HEK293 (cell line): Measurements from ENCODE around the gene RAB5IF.

Experiments used
- CTCF ChIP-seq: fragments of 450-650 bp; formaldehyde crosslinking; IDR thresholded peaks from 2 replicates; pipeline ENCODE4 v1.5.1; 2016; ENCODE audit warnings: missing biosample characterization, missing genetic modification characterization
- PRDM6 ChIP-seq: fragments of 450-650 bp; formaldehyde crosslinking; IDR thresholded peaks from 2 replicates; pipeline ENCODE4 v1.5.1; 2017; ENCODE audit warnings: missing biosample characterization, missing genetic modification characterization
- RBAK ChIP-seq: fragments of 450-650 bp; formaldehyde crosslinking; IDR thresholded peaks from 2 replicates; pipeline ENCODE4 v1.5.1; 2016; ENCODE audit warnings: missing biosample characterization, missing genetic modification characterization
- SP2 ChIP-seq: fragments of 450-650 bp; formaldehyde crosslinking; IDR thresholded peaks from 2 replicates; pipeline ENCODE4 v1.5.1; 2016; ENCODE audit warnings: missing biosample characterization, missing genetic modification characterization
- TCF7L2 ChIP-seq: IDR thresholded peaks from 2 replicates; pipeline ENCODE4 v1.6.1; 2011; ENCODE audit warnings: low read depth, mild to moderate bottlenecking, inconsistent platforms, low read length, moderate library complexity, borderline replicate concordance
- ZBTB20 ChIP-seq: fragments of 450-650 bp; formaldehyde crosslinking; IDR thresholded peaks from 2 replicates; pipeline ENCODE4 v1.5.1; 2016; ENCODE audit warnings: missing biosample characterization, missing genetic modification characterization
- ZEB2 ChIP-seq: fragments of 450-650 bp; formaldehyde crosslinking; IDR thresholded peaks from 2 replicates; pipeline ENCODE4 v1.5.1; 2016; ENCODE audit warnings: missing biosample characterization, missing genetic modification characterization
- ZNF423 ChIP-seq: fragments of 450-650 bp; formaldehyde crosslinking; IDR thresholded peaks from 2 replicates; pipeline ENCODE4 v1.5.1; 2016; ENCODE audit warnings: missing biosample characterization, missing genetic modification characterization
- ZNF549 ChIP-seq: fragments of 450-650 bp; IDR thresholded peaks from 2 replicates; pipeline ENCODE4 v1.5.1; 2018; ENCODE audit warnings: missing biosample characterization, missing genetic modification characterization, mild to moderate bottlenecking, inconsistent platforms, moderate library complexity
- ZNF660 ChIP-seq: fragments of 450-650 bp; IDR thresholded peaks from 2 replicates; pipeline ENCODE4 v1.5.1; 2018; ENCODE audit warnings: missing biosample characterization, mild to moderate bottlenecking, missing genetic modification characterization
- ZNF704 ChIP-seq: fragments of 450-650 bp; formaldehyde crosslinking; IDR thresholded peaks from 2 replicates; pipeline ENCODE4 v1.5.1; 2016; ENCODE audit warnings: missing biosample characterization, missing genetic modification characterization

GRCh38 chr20:36654506-36654905 lies 48.9 kb downstream of the RAB5IF start:
- TF ChIP-seq CTCF (tag by site-specific recombination) (no peak), TCF7L2 (no peak), ZNF549 (tag by site-specific recombination) (no peak), SP2 (tag by site-specific recombination) (no peak), RBAK (no peak), ZNF704 (tag by site-specific recombination) (no peak), ZNF423 (no peak), ZBTB20 (tag by site-specific recombination) (no peak), ZNF660 (no peak), PRDM6 (tag by site-specific recombination) (no peak), ZEB2 (tag by site-specific recombination) (no peak)
